HG03571 (cell line): Measurements from ENCODE around the gene DTNB.

Source experiments
- ATAC-seq: cut with Tn5 transposase; IDR thresholded peaks from one replicate; pipeline ENCODE4 v1.9.1; 2021; ENCODE audit not compliant: unreplicated experiment

DTNB gene

GRCh38 chr2:25400576-25401216 is 272.7 kb downstream of the DTNB start:
- no peak for ATAC-seq

GRCh38 chr2:25400169-25400568 is 273.2 kb downstream of the DTNB start:
- no peak for ATAC-seq

GRCh38 chr2:25398534-25398933 is 274.8 kb downstream of the DTNB start:
- ATAC-seq, result no peak

- ATAC-seq, result no peak
Measured at GRCh38 chr2:25397777-25398176, 275.6 kb downstream of the DTNB start.

- no peak for ATAC-seq
Measured at GRCh38 chr2:25389161-25389560, 284.2 kb downstream of the DTNB start.

- no peak for ATAC-seq
Measured at GRCh38 chr2:25388491-25388890, 284.9 kb downstream of the DTNB start.

GRCh38 chr2:25387876-25388449 is 285.4 kb downstream of the DTNB start:
- ATAC-seq, result no peak

- ATAC-seq, result no peak
Measured at GRCh38 chr2:25386971-25387875, 286.2 kb downstream of the DTNB start.

GRCh38 chr2:25385910-25386309 is 287.5 kb downstream of the DTNB start:
- ATAC-seq, result no peak

- ATAC-seq, result no peak
Measured at GRCh38 chr2:25383806-25384205, 289.6 kb downstream of the DTNB start.

GRCh38 chr2:25381502-25381901 is 291.9 kb downstream of the DTNB start:
- no peak for ATAC-seq

GRCh38 chr2:25380586-25381375 is 292.6 kb downstream of the DTNB start:
- no peak for ATAC-seq

- no peak for ATAC-seq
Measured at GRCh38 chr2:25380023-25380422, 293.4 kb downstream of the DTNB start.

- ATAC-seq, result no peak
Measured at GRCh38 chr2:25379535-25379934, 293.8 kb downstream of the DTNB start.

- ATAC-seq, result no peak
Measured at GRCh38 chr2:25378731-25379490, 294.5 kb downstream of the DTNB start.

- no peak for ATAC-seq
Measured at GRCh38 chr2:25377822-25378421, 295.5 kb downstream of the DTNB start.

- peak; percentile 95 for ATAC-seq
Measured at GRCh38 chr2:25376750-25377621, 296.4 kb downstream of the DTNB start.

GRCh38 chr2:25375989-25376545 is 297.3 kb downstream of the DTNB start:
- ATAC-seq, result no peak
